Cardiac muscle cell (in vitro differentiated cells and primary cell): ENCODE results near the gene USP37. TPM values are rescaled to one million over a fixed set of nuclear protein-coding genes. Genes with fewer than 3 reads are reported as not detected.

Source experiments
- DNase-seq, 2 donors: peaks; one replicate each; pipeline versions ENCODE4 v3.0.0 to v3.0.0-alpha.2; 2010 to 2017; ENCODE audit warnings: low read depth in 1 of 2, low spot score in 1 of 2
- H3K27ac ChIP-seq: fragments of 200-600 bp; sonication (generic); 2 replicates; pipeline ENCODE4 v1.5.1; 2016
- H3K27me3 ChIP-seq: fragments of 200-600 bp; sonication (generic); 2 replicates; pipeline ENCODE4 v1.6.0; 2016; ENCODE audit warnings: control low read depth
- H3K36me3 ChIP-seq: fragments of 200-600 bp; sonication (generic); 2 replicates; pipeline ENCODE4 v1.5.1; 2016; ENCODE audit warnings: control low read depth
- H3K4me1 ChIP-seq: fragments of 200-600 bp; sonication (generic); 2 replicates; pipeline ENCODE4 v1.8.1; 2017; ENCODE audit warnings: low read depth, mild to moderate bottlenecking, mixed run types
- H3K4me3 ChIP-seq: fragments of 200-600 bp; sonication (generic); 2 replicates; pipeline ENCODE4 v1.5.1; 2016; ENCODE audit warnings: mild to moderate bottlenecking
- H3K9me3 ChIP-seq: fragments of 200-600 bp; sonication (generic); 2 replicates; pipeline ENCODE4 v1.5.1; 2017; ENCODE audit warnings: low read depth, mild to moderate bottlenecking, control low read depth
- polyA plus RNA-seq: library from polyadenylated mRNA; unstranded; fragments of >200 nt; fragmentation: Nextera tagmentation; extraction: Ambion mirVana; gene quantifications from 2 replicates; pipeline ENCODE4 v1.2.1, GENCODE V29; 2016
- total RNA-seq: library from RNA; depleted of rRNA; stranded (reverse); fragments of >200 nt; gene quantifications from 2 replicates; pipeline ENCODE4 v1.2.3, GENCODE V29; 2016
- TF ChIP-seq, protein P1 (sequence below): IDR thresholded peaks from 2 replicates; pipeline ENCODE4 v1.5.1; 2012; ENCODE audit warnings: low read depth, mild to moderate bottlenecking, low read length

The USP37 gene
- total and polyA plus RNA-seq, 2 experiments from 2014 or later, result 5.8 to 14.3 TPM

DNA sequence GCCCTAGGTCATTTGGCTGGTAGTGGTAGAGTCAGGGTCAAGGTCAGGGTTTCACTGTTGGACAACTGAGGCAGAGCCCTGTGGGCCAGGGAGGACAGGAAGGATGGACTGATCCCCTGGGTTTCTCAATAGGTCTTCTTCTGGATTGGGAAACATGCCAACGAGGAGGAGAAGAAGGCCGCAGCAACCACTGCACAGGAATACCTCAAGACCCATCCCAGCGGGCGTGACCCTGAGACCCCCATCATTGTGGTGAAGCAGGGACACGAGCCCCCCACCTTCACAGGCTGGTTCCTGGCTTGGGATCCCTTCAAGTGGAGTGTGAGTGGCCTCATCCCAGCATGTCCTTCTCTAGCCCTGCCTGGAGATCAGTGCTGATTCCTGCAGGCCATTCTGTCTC is 131.2 kb downstream of the USP37 start:
- TF ChIP-seq, protein P1, sequence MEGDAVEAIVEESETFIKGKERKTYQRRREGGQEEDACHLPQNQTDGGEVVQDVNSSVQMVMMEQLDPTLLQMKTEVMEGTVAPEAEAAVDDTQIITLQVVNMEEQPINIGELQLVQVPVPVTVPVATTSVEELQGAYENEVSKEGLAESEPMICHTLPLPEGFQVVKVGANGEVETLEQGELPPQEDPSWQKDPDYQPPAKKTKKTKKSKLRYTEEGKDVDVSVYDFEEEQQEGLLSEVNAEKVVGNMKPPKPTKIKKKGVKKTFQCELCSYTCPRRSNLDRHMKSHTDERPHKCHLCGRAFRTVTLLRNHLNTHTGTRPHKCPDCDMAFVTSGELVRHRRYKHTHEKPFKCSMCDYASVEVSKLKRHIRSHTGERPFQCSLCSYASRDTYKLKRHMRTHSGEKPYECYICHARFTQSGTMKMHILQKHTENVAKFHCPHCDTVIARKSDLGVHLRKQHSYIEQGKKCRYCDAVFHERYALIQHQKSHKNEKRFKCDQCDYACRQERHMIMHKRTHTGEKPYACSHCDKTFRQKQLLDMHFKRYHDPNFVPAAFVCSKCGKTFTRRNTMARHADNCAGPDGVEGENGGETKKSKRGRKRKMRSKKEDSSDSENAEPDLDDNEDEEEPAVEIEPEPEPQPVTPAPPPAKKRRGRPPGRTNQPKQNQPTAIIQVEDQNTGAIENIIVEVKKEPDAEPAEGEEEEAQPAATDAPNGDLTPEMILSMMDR, result no peak
- no peak overlapping the region for H3K27ac ChIP-seq
- H3K4me3 ChIP-seq, result no peak overlapping the region
- H3K27me3 ChIP-seq, result no peaks in the 10 kb centered on the region
- DNase-seq, result no peak
- H3K9me3 ChIP-seq, result no peaks in the 10 kb centered on the region
- peaks cover 13% of the 10 kb centered on the region for H3K4me1 ChIP-seq
- H3K36me3 ChIP-seq, result no peaks in the 10 kb centered on the region

DNA sequence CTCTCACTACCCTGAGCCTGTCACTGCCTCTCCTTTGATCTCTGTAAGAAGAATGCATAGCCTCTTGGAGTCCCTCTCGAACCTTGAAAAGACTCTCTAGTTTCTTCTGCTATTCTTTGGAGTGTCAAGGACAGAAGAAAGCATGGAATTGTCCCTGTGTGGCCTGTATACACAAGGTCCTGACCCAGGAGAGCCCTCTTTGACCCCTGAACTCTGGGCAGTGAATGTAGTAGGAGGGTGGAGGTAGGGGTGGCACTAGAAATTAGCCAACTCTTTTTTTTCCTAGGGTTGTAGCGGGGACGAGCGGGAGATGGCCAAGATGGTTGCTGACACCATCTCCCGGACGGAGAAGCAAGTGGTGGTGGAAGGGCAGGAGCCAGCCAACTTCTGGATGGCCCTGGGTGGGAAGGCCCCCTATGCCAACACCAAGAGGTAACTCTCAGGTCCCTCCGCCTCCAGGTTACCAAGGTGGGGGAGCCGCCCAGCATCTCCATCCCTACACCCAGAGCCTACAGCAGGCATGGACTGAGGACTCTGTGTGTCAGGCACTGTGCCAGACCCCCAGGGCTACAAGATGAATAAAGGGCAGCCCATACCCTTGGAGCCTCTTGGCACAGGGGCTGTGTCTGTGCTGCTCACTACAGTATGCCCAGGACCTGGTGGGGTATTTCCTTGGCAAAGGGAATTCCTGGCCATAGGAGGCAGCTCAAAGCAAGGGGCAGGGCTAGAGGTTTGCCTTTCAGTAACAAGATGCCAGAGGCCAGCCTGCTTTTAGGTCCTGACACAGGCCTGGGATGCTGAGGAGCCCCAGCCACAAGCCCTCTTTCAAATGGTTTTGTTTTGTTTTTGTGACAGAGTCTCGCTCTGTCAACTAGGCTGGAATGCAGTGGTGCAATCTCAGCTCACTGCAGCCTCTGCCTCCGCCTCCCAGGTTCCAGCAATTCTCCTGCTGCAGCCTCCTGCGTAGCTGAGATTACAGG is 132.9 kb downstream of the USP37 start:
- DNase-seq, result no peak
- H3K36me3 ChIP-seq, result no peaks in the 10 kb centered on the region
- H3K9me3 ChIP-seq, result no peaks in the 10 kb centered on the region
- no peak overlapping the region for H3K27ac ChIP-seq
- H3K27me3 ChIP-seq, result no peaks in the 10 kb centered on the region
- TF ChIP-seq, protein P1, result no peak
- no peak overlapping the region for H3K4me3 ChIP-seq
- H3K4me1 ChIP-seq, result peaks cover 13% of the 10 kb centered on the region

DNA sequence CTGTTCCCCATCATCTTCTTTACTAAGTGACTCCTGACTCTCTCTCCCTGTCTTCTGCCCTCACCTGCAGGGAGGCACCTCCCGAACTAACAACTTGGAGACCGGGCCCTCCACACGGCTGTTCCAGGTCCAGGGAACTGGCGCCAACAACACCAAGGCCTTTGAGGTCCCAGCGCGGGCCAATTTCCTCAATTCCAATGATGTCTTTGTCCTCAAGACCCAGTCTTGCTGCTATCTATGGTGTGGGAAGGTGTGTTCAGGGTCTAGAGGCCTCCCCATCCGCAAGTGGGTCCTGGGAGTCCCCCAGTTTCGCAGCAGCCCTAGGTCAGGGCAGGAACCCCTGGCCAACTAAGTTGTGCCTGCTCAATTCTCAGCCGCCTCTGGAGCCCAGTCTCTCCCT is 133.7 kb downstream of the USP37 start:
- no peak for DNase-seq
- Histone ChIP-seq H3K4me1 (peaks cover 13% of the 10 kb centered on the region), H3K9me3 (no peaks in the 10 kb centered on the region), H3K36me3 (no peaks in the 10 kb centered on the region), H3K27me3 (no peaks in the 10 kb centered on the region), H3K27ac (no peak overlapping the region), H3K4me3 (no peak overlapping the region)
- TF ChIP-seq, protein P1, result no peak

DNA sequence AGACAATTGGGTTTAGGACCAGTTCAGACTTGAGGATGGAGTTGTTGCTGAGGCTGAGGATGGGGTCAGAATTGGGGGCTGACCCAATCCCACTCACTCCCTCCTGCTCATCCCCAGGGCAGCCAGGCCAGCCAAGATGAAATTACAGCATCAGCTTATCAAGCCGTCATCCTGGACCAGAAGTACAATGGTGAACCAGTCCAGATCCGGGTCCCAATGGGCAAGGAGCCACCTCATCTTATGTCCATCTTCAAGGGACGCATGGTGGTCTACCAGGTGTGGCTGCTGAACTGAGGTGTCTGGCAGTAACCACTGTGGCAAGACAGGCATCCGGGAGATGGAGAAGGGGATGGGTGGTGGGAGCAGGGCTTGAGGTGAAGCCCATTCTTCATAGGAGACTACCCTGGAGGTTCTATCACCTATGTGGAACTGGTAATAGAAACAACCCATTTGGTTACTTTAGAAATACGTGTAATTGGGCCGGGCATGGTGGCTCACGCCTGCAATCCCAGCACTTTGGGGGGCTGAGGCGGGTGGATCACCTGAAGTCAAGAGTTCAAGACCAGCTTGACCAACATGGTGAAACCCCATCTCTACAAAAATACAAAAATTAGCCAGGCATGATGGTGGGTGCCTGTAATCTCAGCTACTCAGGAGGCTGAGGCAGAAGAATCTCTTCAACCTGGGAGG is 135.3 kb downstream of the USP37 start:
- Histone ChIP-seq H3K36me3 (no peaks in the 10 kb centered on the region), H3K4me3 (no peak overlapping the region), H3K4me1 (peaks cover 10% of the 10 kb centered on the region), H3K27ac (no peak overlapping the region), H3K27me3 (no peaks in the 10 kb centered on the region), H3K9me3 (no peaks in the 10 kb centered on the region)
- no peak for DNase-seq
- TF ChIP-seq, protein P1, result no peak

DNA sequence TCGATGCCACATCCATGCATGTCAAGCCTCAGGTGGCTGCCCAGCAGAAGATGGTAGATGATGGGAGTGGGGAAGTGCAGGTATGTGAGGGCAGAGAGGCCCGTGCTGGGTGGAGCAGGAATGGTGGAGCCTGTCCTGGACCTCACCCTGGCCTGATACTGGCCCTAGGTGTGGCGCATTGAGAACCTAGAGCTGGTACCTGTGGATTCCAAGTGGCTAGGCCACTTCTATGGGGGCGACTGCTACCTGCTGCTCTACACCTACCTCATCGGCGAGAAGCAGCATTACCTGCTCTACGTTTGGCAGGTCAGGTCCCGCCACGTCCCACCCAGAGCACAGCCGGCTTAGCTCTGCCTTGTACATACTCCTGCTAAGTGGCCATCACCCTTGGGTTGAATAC is 136.3 kb downstream of the USP37 start:
- Histone ChIP-seq H3K27me3 (no peaks in the 10 kb centered on the region), H3K36me3 (no peaks in the 10 kb centered on the region), H3K27ac (no peak overlapping the region), H3K4me3 (no peak overlapping the region), H3K4me1 (peaks cover under 1% of the 10 kb centered on the region), H3K9me3 (no peaks in the 10 kb centered on the region)
- no peak for DNase-seq
- TF ChIP-seq, protein P1, result no peak
